Measurements from ENCODE around the gene ATM.

Gene ATM

GRCh38 chr11:108197351-108197750 lies 25.5 kb upstream of the ATM start:
- ChIA-PET CTCF (no interaction called here), POLR2A (no interaction called here)
- TF ChIP-seq SP1 (IDR thresholded peaks at IDR 0.05) (no peak), FOXM1 (IDR thresholded peaks at IDR 0.05; ENCODE audit: borderline replicate concordance) (no peak), ZNF384 (IDR thresholded peaks at IDR 0.05) (no peak), ELF4 (IDR thresholded peaks at IDR 0.05) (no peak), FOXK2 (IDR thresholded peaks at IDR 0.05) (no peak), ARNT (IDR thresholded peaks at IDR 0.05) (no peak), CTBP1 (IDR thresholded peaks at IDR 0.05; ENCODE audit: borderline replicate concordance) (no peak), SUZ12 (IDR thresholded peaks at IDR 0.05) (no peak), LEF1 (IDR thresholded peaks at IDR 0.05; ENCODE audit: borderline replicate concordance) (no peak), L3MBTL2 (conservative IDR thresholded peaks at IDR 0.05) (no peak), HDGF (IDR thresholded peaks at IDR 0.05; ENCODE audit: borderline replicate concordance) (no peak), TARDBP (IDR thresholded peaks at IDR 0.05) (no peak), FOXA1 (IDR thresholded peaks at IDR 0.05) (no peak), PKNOX1 (IDR thresholded peaks at IDR 0.05) (no peak), NFRKB (IDR thresholded peaks at IDR 0.05) (no peak), BHLHE40 (IDR thresholded peaks at IDR 0.05; ENCODE audit: borderline replicate concordance) (no peak)
- DNase-seq (ENCODE audit: extremely low spot score) = no peak

- CTCF ChIA-PET = no interaction called here
- POLR2A ChIA-PET = no interaction called here
- no peak for TF ChIP-seq FOXA1 (IDR thresholded peaks at IDR 0.05)
- no peak for TF ChIP-seq ZNF384 (IDR thresholded peaks at IDR 0.05)
- no peak for TF ChIP-seq TARDBP (IDR thresholded peaks at IDR 0.05)
- TF ChIP-seq L3MBTL2 (conservative IDR thresholded peaks at IDR 0.05) = no peak
- TF ChIP-seq FOXM1 (IDR thresholded peaks at IDR 0.05; ENCODE audit: borderline replicate concordance) = no peak
- TF ChIP-seq ARNT (IDR thresholded peaks at IDR 0.05) = no peak
- TF ChIP-seq SP1 (IDR thresholded peaks at IDR 0.05) = no peak
- no peak for DNase-seq (ENCODE audit: extremely low spot score)
These were observed 24.0 kb upstream of the ATM start for GRCh38 chr11:108198833-108199232.

DNA sequence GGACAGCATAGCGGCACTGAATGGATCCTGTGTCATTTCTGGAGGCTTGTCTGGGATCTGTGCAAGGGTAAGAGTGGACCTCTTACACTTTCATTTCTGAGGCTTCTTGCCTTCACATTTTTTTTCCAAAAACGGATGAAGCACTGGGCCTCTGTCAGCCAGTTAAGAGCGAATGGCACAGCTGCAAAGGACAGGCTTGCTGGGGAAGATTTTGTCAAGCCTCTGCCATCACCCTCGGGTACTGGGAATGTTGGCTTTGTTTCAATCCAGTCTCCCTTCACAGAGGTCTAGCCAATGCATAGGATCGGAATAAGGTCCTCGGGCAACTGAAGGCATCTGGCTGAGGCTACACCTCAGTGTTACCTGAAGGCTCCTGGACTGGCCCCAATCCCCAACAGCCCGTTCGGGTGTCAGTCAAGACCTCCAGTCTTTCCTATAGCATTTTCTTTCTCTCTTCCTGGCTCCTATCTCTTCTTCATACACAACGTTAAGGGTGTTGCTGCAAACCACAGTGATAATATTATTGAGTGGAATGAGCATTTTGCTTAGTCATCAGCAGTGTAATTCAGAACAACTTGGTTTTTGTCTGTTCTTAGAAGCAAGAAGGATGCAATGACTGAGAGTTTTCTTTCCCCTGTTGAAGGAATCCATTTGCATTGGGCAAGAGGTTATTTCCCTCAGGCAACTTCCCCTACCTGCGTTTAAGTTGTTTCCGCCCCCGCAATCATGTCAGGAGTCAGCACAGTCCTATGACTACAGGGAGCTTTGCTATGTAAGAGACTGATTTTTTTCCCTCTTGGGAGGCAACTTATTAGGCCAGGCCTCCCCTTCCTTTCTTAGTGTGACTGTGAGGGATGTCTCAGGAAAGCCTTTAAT lies 23.2 kb upstream of the ATM start:
- no peak for DNase-seq (ENCODE audit: extremely low spot score)
- ChIA-PET POLR2A (no interaction called here), CTCF (no interaction called here)
- no peak for TF ChIP-seq ELF4 (IDR thresholded peaks at IDR 0.05)

DNA sequence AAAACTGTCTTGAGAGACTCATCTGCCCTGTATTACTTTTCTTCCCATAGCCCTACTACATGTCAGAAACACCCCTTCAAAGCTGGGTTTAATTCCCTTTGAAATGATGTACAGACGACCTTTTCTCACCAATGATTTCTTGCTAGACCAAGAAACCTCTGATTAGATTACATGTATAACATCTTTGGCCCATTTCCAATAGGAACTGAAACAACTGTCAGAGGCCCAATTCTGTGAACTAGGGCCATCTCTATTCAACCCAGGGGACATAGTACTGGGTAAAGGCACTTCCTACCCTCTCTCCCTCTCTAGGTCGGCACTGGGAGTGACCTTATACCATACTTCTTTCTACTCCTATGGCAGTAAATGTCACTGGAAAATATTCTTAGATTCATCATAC lies 19.8 kb upstream of the ATM start:
- DNase-seq (ENCODE audit: extremely low spot score) = no peak
- POLR2A ChIA-PET = no interaction called here
- TF ChIP-seq FOXA1 (IDR thresholded peaks at IDR 0.05) = no peak
- TF ChIP-seq ZNF384 (IDR thresholded peaks at IDR 0.05) = no peak
- no peak for TF ChIP-seq BHLHE40 (IDR thresholded peaks at IDR 0.05; ENCODE audit: borderline replicate concordance)
- TF ChIP-seq LEF1 (IDR thresholded peaks at IDR 0.05; ENCODE audit: borderline replicate concordance) = no peak
- TF ChIP-seq L3MBTL2 (conservative IDR thresholded peaks at IDR 0.05) = no peak
- no peak for TF ChIP-seq TARDBP (IDR thresholded peaks at IDR 0.05)
- TF ChIP-seq FOXM1 (IDR thresholded peaks at IDR 0.05; ENCODE audit: borderline replicate concordance) = no peak
- TF ChIP-seq ELF4 (IDR thresholded peaks at IDR 0.05) = no peak
- TF ChIP-seq SUZ12 (IDR thresholded peaks at IDR 0.05) = no peak
- no peak for TF ChIP-seq ARNT (IDR thresholded peaks at IDR 0.05)
- no peak for TF ChIP-seq NFRKB (IDR thresholded peaks at IDR 0.05)
- no peak for TF ChIP-seq CTBP1 (IDR thresholded peaks at IDR 0.05; ENCODE audit: borderline replicate concordance)
- TF ChIP-seq PKNOX1 (IDR thresholded peaks at IDR 0.05) = no peak
- no peak for TF ChIP-seq HDGF (IDR thresholded peaks at IDR 0.05; ENCODE audit: borderline replicate concordance)
- TF ChIP-seq SP1 (IDR thresholded peaks at IDR 0.05) = no peak
- TF ChIP-seq FOXK2 (IDR thresholded peaks at IDR 0.05) = no peak
- CTCF ChIA-PET = no interaction called here

- TF ChIP-seq FOXA1 (IDR thresholded peaks at IDR 0.05) = no peak
- no peak for TF ChIP-seq HDGF (IDR thresholded peaks at IDR 0.05; ENCODE audit: borderline replicate concordance)
- no peak for TF ChIP-seq L3MBTL2 (conservative IDR thresholded peaks at IDR 0.05)
- TF ChIP-seq TARDBP (IDR thresholded peaks at IDR 0.05) = no peak
- TF ChIP-seq ELF4 (IDR thresholded peaks at IDR 0.05) = no peak
- TF ChIP-seq FOXK2 (IDR thresholded peaks at IDR 0.05) = no peak
- TF ChIP-seq SP1 (IDR thresholded peaks at IDR 0.05) = no peak
- TF ChIP-seq ZNF384 (IDR thresholded peaks at IDR 0.05) = no peak
- no peak for TF ChIP-seq ARNT (IDR thresholded peaks at IDR 0.05)
- CTCF ChIA-PET = no interaction called here
- DNase-seq (ENCODE audit: extremely low spot score) = no peak
- POLR2A ChIA-PET = no interaction called here
These were observed 18.5 kb upstream of the ATM start for GRCh38 chr11:108204376-108204775.

- ChIA-PET POLR2A (no interaction called here), CTCF (no interaction called here)
- TF ChIP-seq SP1 (IDR thresholded peaks at IDR 0.05) = no peak
- TF ChIP-seq ARNT (IDR thresholded peaks at IDR 0.05) = no peak
- TF ChIP-seq FOXA1 (IDR thresholded peaks at IDR 0.05) = no peak
- no peak for TF ChIP-seq HDGF (IDR thresholded peaks at IDR 0.05; ENCODE audit: borderline replicate concordance)
- TF ChIP-seq LEF1 (IDR thresholded peaks at IDR 0.05; ENCODE audit: borderline replicate concordance) = no peak
- DNase-seq (ENCODE audit: extremely low spot score) = no peak
These were observed 17.9 kb upstream of the ATM start for GRCh38 chr11:108204929-108205499.

DNA sequence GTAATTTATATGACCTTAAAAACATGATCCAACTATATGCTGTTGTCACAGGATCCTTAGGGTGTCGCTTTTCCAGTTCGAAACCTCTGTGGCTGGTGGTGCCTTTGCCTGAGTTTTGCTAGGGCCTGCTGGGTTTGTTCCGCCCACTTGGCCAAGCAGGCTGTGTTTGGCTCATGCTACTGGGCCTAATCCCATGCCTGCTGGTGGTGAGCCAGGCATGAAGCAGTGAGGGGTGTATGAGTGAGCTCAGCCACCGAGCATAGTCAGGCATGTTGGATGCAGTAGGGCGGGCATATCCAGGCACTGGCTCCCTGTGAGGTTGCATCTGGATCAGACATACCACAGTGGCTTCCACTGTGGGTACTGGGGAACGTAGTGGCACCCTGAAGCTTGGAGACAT lies 16.7 kb upstream of the ATM start:
- TF ChIP-seq TARDBP (IDR thresholded peaks at IDR 0.05) (no peak), FOXK2 (IDR thresholded peaks at IDR 0.05) (no peak), FOXM1 (IDR thresholded peaks at IDR 0.05; ENCODE audit: borderline replicate concordance) (no peak), PKNOX1 (IDR thresholded peaks at IDR 0.05) (no peak), L3MBTL2 (conservative IDR thresholded peaks at IDR 0.05) (no peak), NFRKB (IDR thresholded peaks at IDR 0.05) (no peak), ELF4 (IDR thresholded peaks at IDR 0.05) (no peak), FOXA1 (IDR thresholded peaks at IDR 0.05) (no peak), CTBP1 (IDR thresholded peaks at IDR 0.05; ENCODE audit: borderline replicate concordance) (no peak), ZNF384 (IDR thresholded peaks at IDR 0.05) (no peak), HDGF (IDR thresholded peaks at IDR 0.05; ENCODE audit: borderline replicate concordance) (no peak), SUZ12 (IDR thresholded peaks at IDR 0.05) (no peak), ARNT (IDR thresholded peaks at IDR 0.05) (no peak)
- CTCF ChIA-PET = no interaction called here
- POLR2A ChIA-PET = no interaction called here
- no peak for DNase-seq (ENCODE audit: extremely low spot score)

Data from HEK293T (cell line).